Measurements from ENCODE around the gene ALDH1A2. TPM values are rescaled to one million over a fixed set of nuclear protein-coding genes. Genes with fewer than 3 reads are reported as not detected.
A peak's percentile ranks its signal among the peaks of the same experiment; 100 is the strongest.

Gene ALDH1A2
- total RNA-seq, 4 donors from 2014 or later, result 5.5 to 41.5 (median 15.1) TPM

- no peak for ATAC-seq
- no peak overlapping the region for H3K4me3 ChIP-seq
- peaks cover 9% of the 10 kb centered on the region for H3K27me3 ChIP-seq
- WGBS, 2 donors (ENCODE audit: low coverage in 1 of 2), result 75 to 97% methylated on average over 5 to 7 of the region's 8 CpGs
- H3K36me3 ChIP-seq, result no peaks in the 10 kb centered on the region
- no peaks in the 10 kb centered on the region for H3K9me3 ChIP-seq
- TF ChIP-seq, protein P1, sequence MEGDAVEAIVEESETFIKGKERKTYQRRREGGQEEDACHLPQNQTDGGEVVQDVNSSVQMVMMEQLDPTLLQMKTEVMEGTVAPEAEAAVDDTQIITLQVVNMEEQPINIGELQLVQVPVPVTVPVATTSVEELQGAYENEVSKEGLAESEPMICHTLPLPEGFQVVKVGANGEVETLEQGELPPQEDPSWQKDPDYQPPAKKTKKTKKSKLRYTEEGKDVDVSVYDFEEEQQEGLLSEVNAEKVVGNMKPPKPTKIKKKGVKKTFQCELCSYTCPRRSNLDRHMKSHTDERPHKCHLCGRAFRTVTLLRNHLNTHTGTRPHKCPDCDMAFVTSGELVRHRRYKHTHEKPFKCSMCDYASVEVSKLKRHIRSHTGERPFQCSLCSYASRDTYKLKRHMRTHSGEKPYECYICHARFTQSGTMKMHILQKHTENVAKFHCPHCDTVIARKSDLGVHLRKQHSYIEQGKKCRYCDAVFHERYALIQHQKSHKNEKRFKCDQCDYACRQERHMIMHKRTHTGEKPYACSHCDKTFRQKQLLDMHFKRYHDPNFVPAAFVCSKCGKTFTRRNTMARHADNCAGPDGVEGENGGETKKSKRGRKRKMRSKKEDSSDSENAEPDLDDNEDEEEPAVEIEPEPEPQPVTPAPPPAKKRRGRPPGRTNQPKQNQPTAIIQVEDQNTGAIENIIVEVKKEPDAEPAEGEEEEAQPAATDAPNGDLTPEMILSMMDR (IDR thresholded peaks at IDR 0.05), result no peak
- TF ChIP-seq POLR2A (IDR thresholded peaks at IDR 0.05) (no peak), EP300 (IDR thresholded peaks at IDR 0.05) (no peak), POLR2AphosphoS5 (IDR thresholded peaks at IDR 0.05) (no peak)
- H3K27ac ChIP-seq, result no peak overlapping the region
- H3K4me1 ChIP-seq, result peaks cover 3 to 22% (median 7%) of the 10 kb centered on the region in 3 donors
Measured at GRCh38 chr15:57917998-57918397, 147.5 kb downstream of the ALDH1A2 start.

- no peak overlapping the region for H3K4me3 ChIP-seq
- ATAC-seq, result no peak
- H3K9me3 ChIP-seq, result no peaks in the 10 kb centered on the region
- peaks cover 8% of the 10 kb centered on the region for H3K27me3 ChIP-seq
- WGBS, 2 donors (ENCODE audit: low coverage in 1 of 2), result 40 to 43% methylated on average over 3 to 8 of the region's 8 CpGs
- H3K27ac ChIP-seq, result no peak overlapping the region
- H3K36me3 ChIP-seq, result no peaks in the 10 kb centered on the region
- no peak for TF ChIP-seq POLR2AphosphoS5 (IDR thresholded peaks at IDR 0.05)
- TF ChIP-seq POLR2A (IDR thresholded peaks at IDR 0.05), result no peak
- TF ChIP-seq, protein P1 (IDR thresholded peaks at IDR 0.05), result no peak
- TF ChIP-seq EP300 (IDR thresholded peaks at IDR 0.05), result no peak
- H3K4me1 ChIP-seq, result peaks cover 0 to 9% (median 2%) of the 10 kb centered on the region in 3 donors
Measured at GRCh38 chr15:57916695-57917094, 148.8 kb downstream of the ALDH1A2 start.

- Histone ChIP-seq H3K27ac (no peak overlapping the region), H3K4me3 (no peak overlapping the region), H3K27me3 (peaks cover 6% of the 10 kb centered on the region), H3K36me3 (no peaks in the 10 kb centered on the region), H3K4me1 (peaks cover 0 to 2% (median 0%) of the 10 kb centered on the region in 3 donors), H3K9me3 (no peaks in the 10 kb centered on the region)
- TF ChIP-seq POLR2A (IDR thresholded peaks at IDR 0.05) (no peak), EP300 (IDR thresholded peaks at IDR 0.05) (no peak), POLR2AphosphoS5 (IDR thresholded peaks at IDR 0.05) (no peak)
- TF ChIP-seq, protein P1 (IDR thresholded peaks at IDR 0.05), result no peak
- ATAC-seq, result peak; percentile 25
- WGBS, 2 donors (ENCODE audit: low coverage in 1 of 2), result 40 to 89% methylated on average over 1 of the region's 15 CpGs
Measured at GRCh38 chr15:57915827-57916531, 149.5 kb downstream of the ALDH1A2 start.

GRCh38 chr15:57914350-57915055, 151.0 kb downstream of the ALDH1A2 start:
- WGBS, 2 donors (ENCODE audit: low coverage in 1 of 2), result 78 to 83% methylated on average over 7 to 8 of the region's 9 CpGs
- ATAC-seq, result no peak

More at GRCh38 chr15:57914350-57915055, 151.0 kb downstream of the ALDH1A2 start:
- H3K27ac ChIP-seq, result no peak overlapping the region
- TF ChIP-seq, protein P1 (IDR thresholded peaks at IDR 0.05), result no peak
- TF ChIP-seq POLR2AphosphoS5 (IDR thresholded peaks at IDR 0.05) (no peak), POLR2A (IDR thresholded peaks at IDR 0.05) (no peak), EP300 (IDR thresholded peaks at IDR 0.05) (no peak)
- no peaks in the 10 kb centered on the region for H3K36me3 ChIP-seq
- no peak overlapping the region for H3K4me3 ChIP-seq
- H3K27me3 ChIP-seq, result peaks cover 6% of the 10 kb centered on the region
- no peaks in the 10 kb centered on the region for H3K9me3 ChIP-seq
- no peaks in the 10 kb centered on the region for H3K4me1 ChIP-seq

Measured in gastroesophageal sphincter (tissue), 4 donors.